Loucy (cell line): Measurements from ENCODE around the gene DHRS11.

Experiments used
- H2AFZ ChIP-seq: fragments of 200-600 bp; sonication (generic); 2 replicates; pipeline ENCODE4 v1.6.0; 2016; ENCODE audit warnings: antibody characterized with exemption, mild to moderate bottlenecking, low read length, moderate library complexity
- H3F3A ChIP-seq: fragments of 200-600 bp; 2 replicates; pipeline ENCODE4 v1.6.0; 2016; ENCODE audit warnings: antibody characterized with exemption, low read depth, mild to moderate bottlenecking
- H3K27me3 ChIP-seq: fragments of 200-600 bp; sonication (generic); 2 replicates; pipeline ENCODE4 v1.6.1; 2014; ENCODE audit warnings: low read length, mild to moderate bottlenecking; ENCODE audit not compliant: insufficient read depth, poor library complexity, severe bottlenecking
- H3K36me3 ChIP-seq: fragments of 200-600 bp; sonication (generic); 2 replicates; pipeline ENCODE4 v1.6.1; 2016; ENCODE audit warnings: low read length; ENCODE audit not compliant: insufficient read depth
- H3K4me1 ChIP-seq: fragments of 200-600 bp; sonication (generic); 2 replicates; pipeline ENCODE4 v1.5.1; 2014; ENCODE audit warnings: low read length, mild to moderate bottlenecking; ENCODE audit not compliant: insufficient read depth, poor library complexity, severe bottlenecking
- H3K4me2 ChIP-seq: fragments of 200-600 bp; sonication (generic); 2 replicates; pipeline ENCODE4 v1.6.0; 2014; ENCODE audit warnings: antibody characterized with exemption, low read length, low read depth, mild to moderate bottlenecking; ENCODE audit not compliant: poor library complexity, severe bottlenecking
- H3K4me3 ChIP-seq: fragments of 200-600 bp; sonication (generic); 2 replicates; pipeline ENCODE4 v1.5.1; 2014; ENCODE audit warnings: low read length, mild to moderate bottlenecking, mixed read lengths; ENCODE audit not compliant: poor library complexity, severe bottlenecking
- H3K79me2 ChIP-seq: fragments of 200-600 bp; sonication (generic); 2 replicates; pipeline ENCODE4 v1.6.1; 2014; ENCODE audit warnings: low read length; ENCODE audit not compliant: insufficient read depth
- H3K9ac ChIP-seq: fragments of 200-600 bp; sonication (generic); 2 replicates; pipeline ENCODE4 v1.6.0; 2014; ENCODE audit warnings: mild to moderate bottlenecking, low read depth, low read length, moderate library complexity; ENCODE audit not compliant: poor library complexity, severe bottlenecking
- H3K9me2 ChIP-seq: fragments of 200-600 bp; sonication (generic); replicated peaks from 2 replicates; pipeline ENCODE4 v1.6.1; 2016; ENCODE audit warnings: low read depth, low read length, mixed read lengths
- H3K9me3 ChIP-seq: fragments of 200-600 bp; sonication (generic); 2 replicates; pipeline ENCODE4 v1.6.1; 2014; ENCODE audit warnings: mild to moderate bottlenecking, antibody characterized with exemption, low read length, low read depth; ENCODE audit not compliant: insufficient read depth
- H4K20me1 ChIP-seq: fragments of 200-600 bp; sonication (generic); 2 replicates; pipeline ENCODE4 v1.6.0; 2014; ENCODE audit warnings: antibody characterized with exemption, low read length, mild to moderate bottlenecking; ENCODE audit not compliant: insufficient read depth, poor library complexity, severe bottlenecking
- CTCF ChIP-seq: fragments of 200-600 bp; sonication (generic); conservative IDR thresholded peaks from 2 replicates; pipeline ENCODE4 v1.5.1; 2014; ENCODE audit warnings: mild to moderate bottlenecking, antibody characterized with exemption, low read length
- EZH2phosphoT487 ChIP-seq: fragments of 200-600 bp; IDR thresholded peaks from 2 replicates; pipeline ENCODE4 v1.6.1; 2018; ENCODE audit warnings: antibody characterized with exemption, mild to moderate bottlenecking, moderate library complexity, borderline replicate concordance

The DHRS11 gene

GRCh38 chr17:36586138-36586537 lies 5.5 kb upstream of the DHRS11 start:
- Histone ChIP-seq H3K79me2 (no peaks in the 10 kb centered on the region), H3K9me2 (no peaks in the 10 kb centered on the region), H3K9me3 (no peaks in the 10 kb centered on the region), H3K4me3 (no peak overlapping the region), H3K36me3 (peaks cover 90% of the 10 kb centered on the region), H3K9ac (no peak overlapping the region), H3K4me1 (no peaks in the 10 kb centered on the region), H3F3A (peaks cover 6% of the 10 kb centered on the region), H2AFZ (no peak overlapping the region), H3K4me2 (no peak overlapping the region), H4K20me1 (no peaks in the 10 kb centered on the region), H3K27me3 (no peaks in the 10 kb centered on the region)
- TF ChIP-seq EZH2phosphoT487, result no peak
- TF ChIP-seq CTCF, result no peak

DNA sequence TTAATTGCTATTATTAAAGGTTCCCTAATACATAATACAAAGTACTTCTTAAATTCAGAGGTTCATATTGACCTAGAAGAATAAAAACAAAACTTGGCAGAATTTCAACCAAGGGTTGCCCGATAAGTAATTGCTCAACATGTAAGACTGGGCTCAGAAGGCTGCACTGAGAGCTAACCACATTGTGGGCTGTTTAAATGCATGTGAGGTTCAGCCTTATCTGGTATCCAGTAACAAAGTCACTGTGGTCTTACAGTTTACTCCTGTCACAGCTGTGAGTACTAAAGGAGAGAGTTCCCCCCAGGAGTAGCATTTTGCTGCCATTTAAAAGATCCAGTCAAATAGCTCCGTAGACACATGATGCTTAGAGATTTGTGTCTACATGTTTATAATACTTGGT lies 1.6 kb upstream of the DHRS11 start:
- H2AFZ ChIP-seq, result no peak overlapping the region
- H3F3A ChIP-seq, result peaks cover 6% of the 10 kb centered on the region
- no peak overlapping the region for H3K9ac ChIP-seq
- no peaks in the 10 kb centered on the region for H3K79me2 ChIP-seq
- H3K9me2 ChIP-seq, result no peaks in the 10 kb centered on the region
- no peaks in the 10 kb centered on the region for H3K9me3 ChIP-seq
- TF ChIP-seq CTCF, result no peak
- TF ChIP-seq EZH2phosphoT487, result no peak
- peaks cover 4% of the 10 kb centered on the region for H3K4me1 ChIP-seq
- H3K27me3 ChIP-seq, result no peaks in the 10 kb centered on the region
- peaks cover 3% of the 10 kb centered on the region for H4K20me1 ChIP-seq
- no peak overlapping the region for H3K4me2 ChIP-seq
- H3K36me3 ChIP-seq, result peaks cover 58% of the 10 kb centered on the region
- no peak overlapping the region for H3K4me3 ChIP-seq

- peaks cover 6% of the 10 kb centered on the region for H3F3A ChIP-seq
- H3K79me2 ChIP-seq, result no peaks in the 10 kb centered on the region
- H3K4me1 ChIP-seq, result peaks cover 4% of the 10 kb centered on the region
- H3K4me3 ChIP-seq, result peak overlapping the region; percentile 69
- H3K27me3 ChIP-seq, result no peaks in the 10 kb centered on the region
- no peak overlapping the region for H2AFZ ChIP-seq
- H3K9ac ChIP-seq, result peak overlapping the region; percentile 46
- H3K4me2 ChIP-seq, result peak overlapping the region; percentile 64
- peaks cover 37% of the 10 kb centered on the region; the same call in 1 of the 2 replicates for H3K36me3 ChIP-seq
- H3K9me3 ChIP-seq, result no peaks in the 10 kb centered on the region
- no peaks in the 10 kb centered on the region for H3K9me2 ChIP-seq
- peaks cover 3% of the 10 kb centered on the region for H4K20me1 ChIP-seq
- TF ChIP-seq CTCF (no peak), EZH2phosphoT487 (no peak)
Observed at GRCh38 chr17:36592316-36592715, 637 bp downstream of the DHRS11 start.
